GM12864 (cell line): ENCODE results near the gene LRIG1.

Experiments
- DNase-seq: peaks from one replicate; pipeline ENCODE4 v3.0.0-alpha.2; 2011; ENCODE audit warnings: low read depth
- H3K4me3 ChIP-seq: 2 replicates; pipeline ENCODE4 v1.5.1; 2011; ENCODE audit warnings: mild to moderate bottlenecking, low read depth, low read length, control low read depth
- CTCF ChIP-seq: IDR thresholded peaks from 2 replicates; pipeline ENCODE4 v1.5.1; 2011; ENCODE audit warnings: low read depth, mild to moderate bottlenecking, moderate library complexity, low read length, control low read depth, inconsistent platforms; ENCODE audit errors: missing control alignments

Gene LRIG1

GRCh38 chr3:66489115-66489514, 11.7 kb downstream of the LRIG1 start:
- no peak for TF ChIP-seq CTCF
- no peak overlapping the region for H3K4me3 ChIP-seq
- DNase-seq, result no peak

GRCh38 chr3:66488492-66488891, 12.3 kb downstream of the LRIG1 start:
- no peak for TF ChIP-seq CTCF
- no peak for DNase-seq
- H3K4me3 ChIP-seq, result no peak overlapping the region

DNA sequence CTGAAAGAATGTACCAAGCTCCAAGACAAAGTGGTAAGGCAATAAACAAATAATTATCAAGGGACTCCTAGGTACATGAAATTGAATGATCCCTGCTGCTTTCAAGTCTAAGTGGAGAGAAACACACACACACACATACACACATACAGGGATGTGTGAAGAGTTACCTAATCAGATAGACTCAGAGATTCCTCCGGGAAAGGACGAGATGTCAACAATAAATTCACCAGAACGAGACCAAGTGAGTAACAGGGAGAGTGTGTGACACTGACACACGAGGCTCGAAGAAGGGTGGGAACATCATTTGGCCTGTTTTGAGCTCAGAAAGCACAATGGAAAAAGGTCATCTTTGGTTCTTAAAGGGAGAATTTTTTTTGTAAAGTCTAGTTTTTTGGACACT, 13.4 kb downstream of the LRIG1 start:
- H3K4me3 ChIP-seq, result no peak overlapping the region
- DNase-seq, result no peak
- TF ChIP-seq CTCF, result no peak

GRCh38 chr3:66486646-66487045, 14.2 kb downstream of the LRIG1 start:
- TF ChIP-seq CTCF, result no peak
- DNase-seq, result no peak
- no peak overlapping the region for H3K4me3 ChIP-seq

GRCh38 chr3:66486202-66486601, 14.6 kb downstream of the LRIG1 start:
- no peak for DNase-seq
- H3K4me3 ChIP-seq, result no peak overlapping the region

DNA sequence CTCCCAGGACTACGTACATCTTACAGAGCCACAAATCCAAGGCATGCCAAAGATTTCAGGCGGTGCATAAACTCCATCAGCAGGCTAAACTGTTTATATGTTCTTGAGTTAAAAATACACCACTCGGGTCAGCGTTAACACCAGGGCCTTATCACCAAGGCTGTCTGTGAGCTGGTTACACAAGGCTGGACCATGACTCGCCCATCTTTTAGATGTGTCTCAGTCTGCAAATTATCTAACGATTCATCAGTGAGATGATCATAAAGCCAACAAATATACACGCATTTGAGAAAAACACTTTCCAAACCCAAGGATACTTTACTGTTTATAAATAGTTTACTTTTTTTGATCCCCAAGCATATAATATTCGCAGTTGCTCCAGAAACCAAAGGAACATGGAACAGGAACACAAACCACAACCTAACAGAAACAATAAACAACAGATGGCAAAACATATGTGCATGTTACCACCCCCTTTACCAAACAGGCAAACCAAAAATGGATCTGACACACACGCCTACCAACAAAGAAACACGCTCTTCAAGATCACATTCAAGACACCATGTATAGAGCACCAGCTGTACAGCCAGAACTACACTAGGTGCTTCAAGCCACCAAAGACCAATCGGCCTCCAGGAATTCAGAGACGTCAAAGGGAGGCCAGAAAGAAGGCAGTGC, 15.4 kb downstream of the LRIG1 start:
- no peak for DNase-seq

More at GRCh38 chr3:66486202-66486601, 14.6 kb downstream of the LRIG1 start:
- TF ChIP-seq CTCF, result no peak

More for the DNA sequence above, 15.4 kb downstream of the LRIG1 start:
- H3K4me3 ChIP-seq, result no peak overlapping the region
- TF ChIP-seq CTCF, result no peak
